Measurements from ENCODE around the gene DCK. TPM values are rescaled to one million over a fixed set of nuclear protein-coding genes. Genes with fewer than 3 reads are reported as not detected.

Gene DCK
- total and polyA plus RNA-seq, 9 donors = 5.5 to 12.8 (median 10.0) TPM

- TF ChIP-seq POLR2A (IDR thresholded peaks at IDR 0.05) (no peak), CTCF (IDR thresholded peaks at IDR 0.05) (no peak)
- H3K4me1 ChIP-seq (ENCODE audit: insufficient read depth) = no peaks in the 10 kb centered on the region
- WGBS, 3 donors = 43 to 66% (median 48%) methylated on average over 4 of the region's 4 CpGs
- intact Hi-C loops (cut with DNase I) = no loop called here
- no peak overlapping the region for H3K4me3 ChIP-seq
- H3K36me3 ChIP-seq = no peaks in the 10 kb centered on the region
- DNase-seq = no peak
- no peak overlapping the region for H3K27ac ChIP-seq
- H3K9me3 ChIP-seq = no peaks in the 10 kb centered on the region
- H3K27me3 ChIP-seq = no peaks in the 10 kb centered on the region
Measured at GRCh38 chr4:71066737-71067716, 73.6 kb downstream of the DCK start.

- intact Hi-C loops (cut with DNase I) = no loop called here
- 42 to 55% (median 54%) methylated on average over 1 of the region's 1 CpG for WGBS, 3 donors
Measured at GRCh38 chr4:71069063-71069462, 75.6 kb downstream of the DCK start.

DNA sequence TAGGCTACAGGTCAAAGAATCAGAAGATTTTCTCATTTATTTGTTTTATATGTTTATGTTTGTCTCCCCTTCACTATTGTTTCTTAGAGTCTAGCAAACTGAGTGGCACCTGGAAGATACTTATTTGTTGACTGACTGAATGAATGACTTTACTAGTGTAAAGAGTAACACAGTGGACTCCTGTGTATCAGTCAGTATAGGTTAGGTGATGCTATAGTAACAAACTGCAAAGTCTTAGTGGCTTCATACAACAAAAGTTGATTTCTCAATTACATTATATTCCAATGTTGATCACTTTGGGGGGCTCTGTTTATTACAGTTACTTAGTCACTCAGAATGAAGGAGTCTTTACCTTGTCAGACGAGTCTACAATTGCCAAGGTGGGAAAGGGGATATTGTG lies 76.6 kb downstream of the DCK start:
- 59 to 93% (median 88%) methylated on average over 1 of the region's 1 CpG for WGBS, 3 donors
- intact Hi-C loops (cut with DNase I) = no loop called here

More at GRCh38 chr4:71069063-71069462, 75.6 kb downstream of the DCK start:
- Histone ChIP-seq H3K4me1 (ENCODE audit: insufficient read depth) (no peaks in the 10 kb centered on the region), H3K27me3 (no peaks in the 10 kb centered on the region), H3K36me3 (no peaks in the 10 kb centered on the region), H3K4me3 (no peak overlapping the region), H3K27ac (no peak overlapping the region), H3K9me3 (no peaks in the 10 kb centered on the region)
- TF ChIP-seq CTCF (IDR thresholded peaks at IDR 0.05) (no peak), POLR2A (IDR thresholded peaks at IDR 0.05) (no peak), EP300 (IDR thresholded peaks at IDR 0.05) (no peak)
- DNase-seq = no peak

GRCh38 chr4:71074452-71075299 lies 81.2 kb downstream of the DCK start:
- Histone ChIP-seq H3K27me3 (no peaks in the 10 kb centered on the region), H3K4me1 (ENCODE audit: insufficient read depth) (no peaks in the 10 kb centered on the region), H3K9me3 (no peaks in the 10 kb centered on the region), H3K36me3 (no peaks in the 10 kb centered on the region), H3K27ac (no peak overlapping the region), H3K4me3 (no peak overlapping the region)
- intact Hi-C loops (cut with DNase I) = no loop called here
- no peak for DNase-seq
- 53 to 63% (median 53%) methylated on average over 10 of the region's 10 CpGs for WGBS, 3 donors
- TF ChIP-seq POLR2A (IDR thresholded peaks at IDR 0.05) (no peak), EP300 (IDR thresholded peaks at IDR 0.05) (no peak), CTCF (IDR thresholded peaks at IDR 0.05) (no peak)

More for the DNA sequence above, 76.6 kb downstream of the DCK start:
- Histone ChIP-seq H3K36me3 (no peaks in the 10 kb centered on the region), H3K27me3 (no peaks in the 10 kb centered on the region), H3K9me3 (no peaks in the 10 kb centered on the region), H3K27ac (no peak overlapping the region), H3K4me3 (no peak overlapping the region), H3K4me1 (ENCODE audit: insufficient read depth) (no peaks in the 10 kb centered on the region)
- DNase-seq = no peak
- TF ChIP-seq EP300 (IDR thresholded peaks at IDR 0.05) (no peak), POLR2A (IDR thresholded peaks at IDR 0.05) (no peak)

Other genes starting within 250 kb of the DCK start
- gene GRSF1, start 153.8 kb upstream of the DCK start, total RNA-seq = 10 to 100 TPM; 28.4 to 48.3 (median 44.3) TPM
- 10 to 100 TPM; 40.2 to 78.7 TPM for gene GRSF1, start 153.8 kb upstream of the DCK start, polyA plus RNA-seq
- 10 to 100 TPM; 13.9 to 25.7 (median 21.9) TPM for gene MOB1B, start 91.3 kb upstream of the DCK start, total RNA-seq
- gene MOB1B, start 91.3 kb upstream of the DCK start, polyA plus RNA-seq = 10 to 100 TPM in 1 of 2 donors, 1 to 10 TPM in 1; 6.4 to 10.5 TPM